Measurements from ENCODE around the gene MIS12. TPM values are rescaled to one million over a fixed set of nuclear protein-coding genes. Genes with fewer than 3 reads are reported as not detected.

MIS12 gene
- total and polyA plus RNA-seq, 2 of the 13 experiments (the other 11 are each of a cell fraction or from before 2014, with no cell fraction given): 13.4 to 28.0 TPM

DNA sequence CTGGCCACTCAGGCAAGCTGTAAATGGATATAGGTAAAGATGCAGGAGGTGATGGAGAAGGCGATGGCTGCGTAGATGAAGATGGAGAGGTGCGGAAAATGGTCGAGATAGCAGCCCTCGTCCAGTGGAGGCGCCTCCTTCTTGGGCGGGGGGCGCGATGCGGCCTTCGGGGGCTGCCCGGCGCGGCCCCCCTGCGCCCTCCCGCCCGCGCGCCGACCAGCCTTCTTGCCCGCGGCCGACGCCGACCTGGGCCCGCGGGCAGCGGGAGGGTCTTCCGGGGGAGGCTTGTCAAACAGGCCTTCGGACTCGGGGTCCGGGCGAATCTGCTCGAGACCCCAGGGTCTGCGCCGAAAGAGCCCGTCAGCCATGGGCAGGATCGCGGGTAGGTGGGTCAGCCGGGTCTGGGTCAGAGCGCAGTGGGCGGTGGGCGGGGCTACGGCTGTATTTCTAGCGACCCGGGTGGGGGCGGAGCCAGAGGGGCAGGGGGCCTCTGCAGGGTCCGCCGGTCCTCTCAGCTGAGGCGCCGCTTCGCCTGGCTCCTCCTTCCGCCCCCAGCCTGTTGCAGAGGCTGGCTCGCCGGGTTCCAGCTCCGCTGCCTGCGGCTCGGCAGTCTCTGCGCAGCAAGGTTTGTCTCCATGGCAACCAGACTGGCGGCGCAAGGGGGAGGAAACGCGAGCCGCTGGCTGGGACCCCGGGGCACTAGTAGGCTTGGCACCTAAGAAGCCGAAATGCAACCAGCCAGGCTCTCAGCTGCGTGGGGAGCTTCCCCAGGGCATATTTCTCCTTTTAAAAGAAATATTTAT, 14.4 kb downstream of the MIS12 start (continued):
- no peak for TF ChIP-seq KLF15 (CRISPR knock-in tag; IDR thresholded peaks at IDR 0.05; ENCODE audit: borderline replicate concordance)
- peak; percentile 22 to 88; a peak in 2 of 4 replicates for TF ChIP-seq POLR2A (IDR thresholded peaks at IDR 0.05; ENCODE audit: insufficient read depth in 1 of 2, low read depth in 2 of 2, low read length in 2 of 2)
- TF ChIP-seq ZNF644 (CRISPR knock-in tag; IDR thresholded peaks at IDR 0.05; ENCODE audit: low read depth): no peak
- no peak for TF ChIP-seq ZKSCAN5 (CRISPR knock-in tag; IDR thresholded peaks at IDR 0.05)
- TF ChIP-seq HNF4A (CRISPR knock-in tag; IDR thresholded peaks at IDR 0.05): peak; percentile 26; the same call in 1 of the 2 replicates
- TF ChIP-seq KAT2B (IDR thresholded peaks at IDR 0.05; ENCODE audit: borderline replicate concordance, low read depth, low read length): no peak
- TF ChIP-seq ZNF329 (CRISPR knock-in tag; IDR thresholded peaks at IDR 0.05; ENCODE audit: low read depth): no peak; the same call in 1 of the 2 replicates
- no peak for TF ChIP-seq ZSCAN30 (CRISPR knock-in tag; IDR thresholded peaks at IDR 0.05)
- TF ChIP-seq ZMAT3 (CRISPR knock-in tag; conservative IDR thresholded peaks at IDR 0.05): no peak; the same call in 1 of the 2 replicates
- peak; percentile 56; the same call in 1 of the 2 replicates for TF ChIP-seq CSRNP1 (CRISPR knock-in tag; IDR thresholded peaks at IDR 0.05)
- TF ChIP-seq, protein P1, sequence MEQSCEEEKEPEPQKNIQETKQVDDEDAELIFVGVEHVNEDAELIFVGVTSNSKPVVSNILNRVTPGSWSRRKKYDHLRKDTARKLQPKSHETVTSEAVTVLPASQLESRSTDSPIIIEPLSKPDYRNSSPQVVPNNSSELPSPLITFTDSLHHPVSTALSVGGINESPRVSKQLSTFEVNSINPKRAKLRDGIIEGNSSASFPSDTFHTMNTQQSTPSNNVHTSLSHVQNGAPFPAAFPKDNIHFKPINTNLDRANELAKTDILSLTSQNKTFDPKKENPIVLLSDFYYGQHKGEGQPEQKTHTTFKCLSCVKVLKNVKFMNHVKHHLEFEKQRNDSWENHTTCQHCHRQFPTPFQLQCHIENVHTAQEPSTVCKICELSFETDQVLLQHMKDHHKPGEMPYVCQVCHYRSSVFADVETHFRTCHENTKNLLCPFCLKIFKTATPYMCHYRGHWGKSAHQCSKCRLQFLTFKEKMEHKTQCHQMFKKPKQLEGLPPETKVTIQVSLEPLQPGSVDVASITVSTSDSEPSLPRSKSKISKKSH (CRISPR knock-in tag; IDR thresholded peaks at IDR 0.05; ENCODE audit: borderline replicate concordance): peak; percentile 37; the same call in 1 of the 2 replicates
- TF ChIP-seq FOSL2 (CRISPR knock-in tag; IDR thresholded peaks at IDR 0.05): no peak; the same call in 1 of the 2 replicates
- peak; percentile 59; the same call in 1 of the 2 replicates for TF ChIP-seq ZNF552 (CRISPR knock-in tag; IDR thresholded peaks at IDR 0.05; ENCODE audit: borderline replicate concordance)
- TF ChIP-seq MTF1 (CRISPR knock-in tag; IDR thresholded peaks at IDR 0.05): no peak
- TF ChIP-seq, protein P2, sequence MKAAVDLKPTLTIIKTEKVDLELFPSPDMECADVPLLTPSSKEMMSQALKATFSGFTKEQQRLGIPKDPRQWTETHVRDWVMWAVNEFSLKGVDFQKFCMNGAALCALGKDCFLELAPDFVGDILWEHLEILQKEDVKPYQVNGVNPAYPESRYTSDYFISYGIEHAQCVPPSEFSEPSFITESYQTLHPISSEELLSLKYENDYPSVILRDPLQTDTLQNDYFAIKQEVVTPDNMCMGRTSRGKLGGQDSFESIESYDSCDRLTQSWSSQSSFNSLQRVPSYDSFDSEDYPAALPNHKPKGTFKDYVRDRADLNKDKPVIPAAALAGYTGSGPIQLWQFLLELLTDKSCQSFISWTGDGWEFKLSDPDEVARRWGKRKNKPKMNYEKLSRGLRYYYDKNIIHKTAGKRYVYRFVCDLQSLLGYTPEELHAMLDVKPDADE (CRISPR knock-in tag; IDR thresholded peaks at IDR 0.05): no peak
- TF ChIP-seq ISL2 (CRISPR knock-in tag; IDR thresholded peaks at IDR 0.05): 0 out of 2 replicates have a peak, but pooled peaks have one; percentile 24
- TF ChIP-seq CC2D1A (CRISPR knock-in tag; IDR thresholded peaks at IDR 0.05): no peak
- no peak for TF ChIP-seq PCBP1 (IDR thresholded peaks at IDR 0.05; ENCODE audit: borderline replicate concordance, low read depth, low read length)
- TF ChIP-seq, protein P3, sequence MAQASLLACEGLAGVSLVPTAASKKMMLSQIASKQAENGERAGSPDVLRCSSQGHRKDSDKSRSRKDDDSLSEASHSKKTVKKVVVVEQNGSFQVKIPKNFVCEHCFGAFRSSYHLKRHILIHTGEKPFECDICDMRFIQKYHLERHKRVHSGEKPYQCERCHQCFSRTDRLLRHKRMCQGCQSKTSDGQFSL (CRISPR knock-in tag; IDR thresholded peaks at IDR 0.05): no peak
- TF ChIP-seq, protein P4, sequence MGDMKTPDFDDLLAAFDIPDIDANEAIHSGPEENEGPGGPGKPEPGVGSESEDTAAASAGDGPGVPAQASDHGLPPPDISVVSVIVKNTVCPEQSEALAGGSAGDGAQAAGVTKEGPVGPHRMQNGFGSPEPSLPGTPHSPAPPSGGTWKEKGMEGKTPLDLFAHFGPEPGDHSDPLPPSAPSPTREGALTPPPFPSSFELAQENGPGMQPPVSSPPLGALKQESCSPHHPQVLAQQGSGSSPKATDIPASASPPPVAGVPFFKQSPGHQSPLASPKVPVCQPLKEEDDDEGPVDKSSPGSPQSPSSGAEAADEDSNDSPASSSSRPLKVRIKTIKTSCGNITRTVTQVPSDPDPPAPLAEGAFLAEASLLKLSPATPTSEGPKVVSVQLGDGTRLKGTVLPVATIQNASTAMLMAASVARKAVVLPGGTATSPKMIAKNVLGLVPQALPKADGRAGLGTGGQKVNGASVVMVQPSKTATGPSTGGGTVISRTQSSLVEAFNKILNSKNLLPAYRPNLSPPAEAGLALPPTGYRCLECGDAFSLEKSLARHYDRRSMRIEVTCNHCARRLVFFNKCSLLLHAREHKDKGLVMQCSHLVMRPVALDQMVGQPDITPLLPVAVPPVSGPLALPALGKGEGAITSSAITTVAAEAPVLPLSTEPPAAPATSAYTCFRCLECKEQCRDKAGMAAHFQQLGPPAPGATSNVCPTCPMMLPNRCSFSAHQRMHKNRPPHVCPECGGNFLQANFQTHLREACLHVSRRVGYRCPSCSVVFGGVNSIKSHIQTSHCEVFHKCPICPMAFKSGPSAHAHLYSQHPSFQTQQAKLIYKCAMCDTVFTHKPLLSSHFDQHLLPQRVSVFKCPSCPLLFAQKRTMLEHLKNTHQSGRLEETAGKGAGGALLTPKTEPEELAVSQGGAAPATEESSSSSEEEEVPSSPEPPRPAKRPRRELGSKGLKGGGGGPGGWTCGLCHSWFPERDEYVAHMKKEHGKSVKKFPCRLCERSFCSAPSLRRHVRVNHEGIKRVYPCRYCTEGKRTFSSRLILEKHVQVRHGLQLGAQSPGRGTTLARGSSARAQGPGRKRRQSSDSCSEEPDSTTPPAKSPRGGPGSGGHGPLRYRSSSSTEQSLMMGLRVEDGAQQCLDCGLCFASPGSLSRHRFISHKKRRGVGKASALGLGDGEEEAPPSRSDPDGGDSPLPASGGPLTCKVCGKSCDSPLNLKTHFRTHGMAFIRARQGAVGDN (CRISPR knock-in tag; IDR thresholded peaks at IDR 0.05): peak; percentile 67
- no peak for TF ChIP-seq ZNF672 (CRISPR knock-in tag; IDR thresholded peaks at IDR 0.05)

Data from HepG2 (cell line).